PC-3 (cell line): ENCODE data around the gene GLS. TPM values are rescaled to one million over a fixed set of nuclear protein-coding genes. Genes with fewer than 3 reads are reported as not detected.

Experiments
- ATAC-seq: fragments of 200-7000 bp; cut with Tn5 transposase; 2 replicates; pipeline ENCODE4 v1.9.1; 2020; ENCODE audit warnings: mild to moderate bottlenecking, moderate library complexity
- BruUV-seq: library from RNA; stranded (reverse); fragments of 400-500 nt; replicated peaks from 2 replicates; lab custom pipeline; 2021; lab: Mats Ljungman, UMichigan
- CTCF ChIA-PET: fragments of 300-600 bp; sonication (Branson Sonifier 250); formaldehyde crosslinking; loops from one replicate; lab custom pipeline; 2022; ENCODE audit warnings: antibody characterized with exemption; lab: Charles Lee
- POLR2A ChIA-PET: fragments of 300-600 bp; sonication (Branson Sonifier 250); formaldehyde crosslinking; loops from one replicate; lab custom pipeline; 2022; ENCODE audit warnings: antibody characterized with exemption; ENCODE audit not compliant: unreplicated experiment; lab: Charles Lee
- DNase-seq: peaks from one replicate; pipeline ENCODE4 v3.0.0-alpha.2; 2015
- H2AFZ ChIP-seq: fragments of 300-600 bp; sonication (generic); 2 replicates; pipeline ENCODE4 v1.6.0; 2016; ENCODE audit warnings: antibody characterized with exemption, low read length
- H3F3A ChIP-seq: fragments of 300-600 bp; sonication (generic); one replicate; pipeline ENCODE4 v1.6.0; 2017; ENCODE audit warnings: antibody characterized with exemption, low read length, control low read depth, mild to moderate bottlenecking; ENCODE audit not compliant: unreplicated experiment
- H3K27ac ChIP-seq: fragments of 300-600 bp; sonication (generic); 2 replicates; pipeline ENCODE4 v1.5.1; 2016; ENCODE audit warnings: mild to moderate bottlenecking, low read length
- H3K27me3 ChIP-seq: fragments of 300-600 bp; sonication (generic); 2 replicates; pipeline ENCODE4 v1.6.1; 2016; ENCODE audit warnings: low read length, mixed read lengths
- H3K36me3 ChIP-seq: fragments of 300-600 bp; sonication (generic); 2 replicates; pipeline ENCODE4 v1.6.1; 2016; ENCODE audit warnings: low read depth, mixed run types, low read length, mixed read lengths
- H3K4me1 ChIP-seq: fragments of 300-600 bp; sonication (generic); 2 replicates; pipeline ENCODE4 v1.5.1; 2016; ENCODE audit warnings: low read length; ENCODE audit not compliant: insufficient read depth
- H3K4me2 ChIP-seq: fragments of 300-600 bp; sonication (generic); 2 replicates; pipeline ENCODE4 v1.6.0; 2016; ENCODE audit warnings: low read length
- H3K4me3 ChIP-seq: fragments of 300-600 bp; sonication (generic); 2 replicates; pipeline ENCODE4 v1.5.1; 2016; ENCODE audit warnings: mild to moderate bottlenecking, low read length, mixed read lengths
- H3K79me2 ChIP-seq: fragments of 300-600 bp; sonication (generic); 2 replicates; pipeline ENCODE4 v1.6.1; 2017; ENCODE audit warnings: low read length, mixed read lengths
- H3K9ac ChIP-seq: fragments of 300-600 bp; sonication (generic); 2 replicates; pipeline ENCODE4 v1.6.0; 2016; ENCODE audit warnings: mild to moderate bottlenecking, low read length
- H3K9me2 ChIP-seq: fragments of 300-600 bp; sonication (generic); replicated peaks from 2 replicates; pipeline ENCODE4 v1.6.1; 2016; ENCODE audit warnings: mixed run types, low read length, mixed read lengths
- H3K9me3 ChIP-seq: fragments of 300-600 bp; sonication (generic); 2 replicates; pipeline ENCODE4 v1.6.1; 2016; ENCODE audit warnings: low read length, mixed read lengths
- H4K20me1 ChIP-seq: fragments of 300-600 bp; sonication (generic); 2 replicates; pipeline ENCODE4 v1.6.1; 2016; ENCODE audit warnings: low read length, mixed read lengths
- EZH2 ChIP-seq: fragments of 300-600 bp; sonication (generic); IDR thresholded peaks from one replicate; pipeline ENCODE4 v1.6.1; 2017; ENCODE audit warnings: antibody characterized with exemption, mild to moderate bottlenecking, low read length; ENCODE audit not compliant: unreplicated experiment
- EZH2phosphoT487 ChIP-seq: fragments of 300-600 bp; sonication (generic); IDR thresholded peaks from 2 replicates; pipeline ENCODE4 v1.6.1; 2018; ENCODE audit warnings: mild to moderate bottlenecking, antibody characterized with exemption, low read length, borderline replicate concordance
- intact Hi-C: fragments of 100-400 bp; cut with micrococcal nuclease; formaldehyde crosslinking; loops from 2 replicates; pipeline ENCODE4 v1.9.0; 2023
- total RNA-seq: library from RNA; depleted of rRNA; stranded (reverse); fragments of >200 nt; gene quantifications from 2 replicates; pipeline ENCODE4 v1.2.3, GENCODE V29; 2014
- TF ChIP-seq, protein P1 (sequence below): fragments of 300-600 bp; sonication (generic); conservative IDR thresholded peaks from 2 replicates; pipeline ENCODE4 v1.5.1; 2017; ENCODE audit warnings: antibody characterized with exemption, low read depth, mild to moderate bottlenecking, low read length

GLS gene
- total RNA-seq, 1 experiment from 2014 or later = 67.4 TPM

- no peaks in the 10 kb centered on the region for H3K27me3 ChIP-seq
- H3K4me2 ChIP-seq = no peak overlapping the region
- H4K20me1 ChIP-seq = no peaks in the 10 kb centered on the region
- no peak overlapping the region for H3K4me3 ChIP-seq
- TF ChIP-seq, protein P1, sequence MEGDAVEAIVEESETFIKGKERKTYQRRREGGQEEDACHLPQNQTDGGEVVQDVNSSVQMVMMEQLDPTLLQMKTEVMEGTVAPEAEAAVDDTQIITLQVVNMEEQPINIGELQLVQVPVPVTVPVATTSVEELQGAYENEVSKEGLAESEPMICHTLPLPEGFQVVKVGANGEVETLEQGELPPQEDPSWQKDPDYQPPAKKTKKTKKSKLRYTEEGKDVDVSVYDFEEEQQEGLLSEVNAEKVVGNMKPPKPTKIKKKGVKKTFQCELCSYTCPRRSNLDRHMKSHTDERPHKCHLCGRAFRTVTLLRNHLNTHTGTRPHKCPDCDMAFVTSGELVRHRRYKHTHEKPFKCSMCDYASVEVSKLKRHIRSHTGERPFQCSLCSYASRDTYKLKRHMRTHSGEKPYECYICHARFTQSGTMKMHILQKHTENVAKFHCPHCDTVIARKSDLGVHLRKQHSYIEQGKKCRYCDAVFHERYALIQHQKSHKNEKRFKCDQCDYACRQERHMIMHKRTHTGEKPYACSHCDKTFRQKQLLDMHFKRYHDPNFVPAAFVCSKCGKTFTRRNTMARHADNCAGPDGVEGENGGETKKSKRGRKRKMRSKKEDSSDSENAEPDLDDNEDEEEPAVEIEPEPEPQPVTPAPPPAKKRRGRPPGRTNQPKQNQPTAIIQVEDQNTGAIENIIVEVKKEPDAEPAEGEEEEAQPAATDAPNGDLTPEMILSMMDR = no peak
- BruUV-seq = no TSS peak
- no peaks in the 10 kb centered on the region for H3K9me2 ChIP-seq
- H3K4me1 ChIP-seq = no peaks in the 10 kb centered on the region
- ATAC-seq (no peak), DNase-seq (no peak)
- no peaks in the 10 kb centered on the region for H3F3A ChIP-seq
- CTCF ChIA-PET = no interaction called here
- no peak overlapping the region for H2AFZ ChIP-seq
- peaks cover 73% of the 10 kb centered on the region for H3K36me3 ChIP-seq
- no peak overlapping the region for H3K9ac ChIP-seq
- intact Hi-C loops = no loop called here
- H3K9me3 ChIP-seq = no peaks in the 10 kb centered on the region
- no peaks in the 10 kb centered on the region for H3K79me2 ChIP-seq
- H3K27ac ChIP-seq = no peak overlapping the region
- POLR2A ChIA-PET = no interaction called here
Observed at GRCh38 chr2:190970873-190971506, 90.4 kb downstream of the GLS start.

GRCh38 chr2:190972213-190972612 is 91.6 kb downstream of the GLS start:
- H3F3A ChIP-seq = no peaks in the 10 kb centered on the region
- H3K4me1 ChIP-seq = no peaks in the 10 kb centered on the region
- intact Hi-C loops = no loop called here
- no peaks in the 10 kb centered on the region for H3K9me3 ChIP-seq
- DNase-seq (no peak), ATAC-seq (no peak)
- H3K4me3 ChIP-seq = no peak overlapping the region
- H2AFZ ChIP-seq = no peak overlapping the region
- BruUV-seq = no TSS peak
- H3K27ac ChIP-seq = no peak overlapping the region
- no peaks in the 10 kb centered on the region for H3K79me2 ChIP-seq
- H3K27me3 ChIP-seq = no peaks in the 10 kb centered on the region
- H3K9me2 ChIP-seq = no peaks in the 10 kb centered on the region
- peaks cover 82% of the 10 kb centered on the region for H3K36me3 ChIP-seq
- POLR2A ChIA-PET = no interaction called here
- TF ChIP-seq EZH2 = no peak
- TF ChIP-seq, protein P1 = no peak
- TF ChIP-seq EZH2phosphoT487 = no peak
- no peak overlapping the region for H3K4me2 ChIP-seq
- H4K20me1 ChIP-seq = no peaks in the 10 kb centered on the region
- CTCF ChIA-PET = no interaction called here
- H3K9ac ChIP-seq = no peak overlapping the region

GRCh38 chr2:190972846-190973245 is 92.2 kb downstream of the GLS start:
- intact Hi-C loops = no loop called here
- Histone ChIP-seq H2AFZ (no peak overlapping the region), H3K36me3 (peaks cover 85% of the 10 kb centered on the region), H3K4me2 (no peak overlapping the region), H3K4me1 (no peaks in the 10 kb centered on the region), H3K79me2 (no peaks in the 10 kb centered on the region), H3K27ac (no peak overlapping the region), H3K9ac (no peak overlapping the region), H3K27me3 (no peaks in the 10 kb centered on the region), H3F3A (no peaks in the 10 kb centered on the region), H3K4me3 (no peak overlapping the region), H4K20me1 (no peaks in the 10 kb centered on the region), H3K9me3 (no peaks in the 10 kb centered on the region), H3K9me2 (no peaks in the 10 kb centered on the region)
- TF ChIP-seq EZH2phosphoT487 (no peak), EZH2 (no peak)
- TF ChIP-seq, protein P1 = no peak
- POLR2A ChIA-PET = no interaction called here
- DNase-seq = no peak
- CTCF ChIA-PET = interaction anchor here (0.6 kb wide), 1 partner anchor 28 kb away, joined by 3 read pairs; no protein-coding TSS in a partner anchor
- no TSS peak for BruUV-seq
- ATAC-seq = no peak
